K562 (cell line): ENCODE measurements around the gene GGNBP2. TPM values are rescaled to one million over a fixed set of nuclear protein-coding genes. Genes with fewer than 3 reads are reported as not detected.
A peak's percentile ranks its signal among the peaks of the same experiment; 100 is the strongest.

Experiments
- ATAC-seq: fragments of 200-7000 bp; cut with Tn5 transposase; 3 replicates; pipeline ENCODE4 v1.9.1; 2020; ENCODE audit warnings: moderate library complexity
- BruUV-seq: library from RNA; stranded (reverse); fragments of 400-500 nt; replicated peaks from 2 replicates; lab custom pipeline; 2021; lab: Mats Ljungman, UMichigan
- CTCF ChIA-PET: fragments of 300-600 bp; formaldehyde crosslinking; extraction: SDS; loops from one replicate; lab custom pipeline; 2021; ENCODE audit warnings: low intra/inter-chr PET ratio; lab: Yijun Ruan, JAX
- POLR2A ChIA-PET: fragments of 300-600, 350-650 bp; sonication (Branson Sonifier 250); formaldehyde crosslinking; extraction: SDS; loops from one replicate; lab custom pipeline; 2021; ENCODE audit warnings: antibody characterized with exemption, inconsistent platforms; lab: Yijun Ruan, JAX
- DNase-seq, 4 experiments: peaks; one replicate each; pipeline versions ENCODE4 v3.0.0 to v3.0.0-alpha.2; 2011 to 2018; ENCODE audit warnings: low spot score in 3 of 4, mixed read lengths in 3 of 4; ENCODE audit errors: extremely low read depth in 1 of 4
- FAIRE-seq: peaks from 2 replicates; lab custom pipeline; 2011; peaks lifted over from hg19 to GRCh38; lab: Jason Lieb, UNC
- H2AFZ ChIP-seq: 2 replicates; pipeline ENCODE4 v1.6.0; 2011; ENCODE audit warnings: low read depth, low read length, control low read depth, inconsistent platforms
- H3K27ac ChIP-seq: fragments of 200-600 bp; 3 replicates; pipeline ENCODE4 v1.8.0; 2011; ENCODE audit warnings: low read depth, mild to moderate bottlenecking, control low read depth, inconsistent platforms, low read length, moderate library complexity, mixed read lengths; ENCODE audit errors: extremely low read depth
- H3K27me3 ChIP-seq, 2 experiments: fragments of 300-600 bp in 1 of 2; 2 replicates in 1 of 2; 3 replicates in 1 of 2; pipeline versions ENCODE4 v1.6.0 to v1.8.0; 2011; ENCODE audit warnings: inconsistent platforms in 2 of 2, low read length in 2 of 2, mild to moderate bottlenecking in 1 of 2, mixed read lengths in 1 of 2, moderate library complexity in 1 of 2; ENCODE audit not compliant: control insufficient read depth in 2 of 2, insufficient read depth in 2 of 2
- H3K36me3 ChIP-seq: fragments of 300-600 bp; 3 replicates; pipeline ENCODE4 v1.8.0; 2011; ENCODE audit warnings: mild to moderate bottlenecking, low read length, inconsistent platforms; ENCODE audit not compliant: control insufficient read depth, insufficient read depth
- H3K4me1 ChIP-seq, 2 experiments: fragments of 200-600 bp in 1 of 2; replicated peaks in 1 of 2; 2 replicates in 1 of 2; 3 replicates in 1 of 2; pipeline versions ENCODE4 v1.5.1 to v1.8.0; 2011; ENCODE audit warnings: inconsistent platforms in 2 of 2, low read length in 2 of 2, mild to moderate bottlenecking in 1 of 2, mixed read lengths in 1 of 2, moderate library complexity in 1 of 2; ENCODE audit not compliant: control insufficient read depth in 2 of 2, insufficient read depth in 2 of 2
- H3K4me2 ChIP-seq: 2 replicates; pipeline ENCODE4 v1.6.1; 2011; ENCODE audit warnings: low read length, control low read depth, inconsistent platforms, mixed read lengths; ENCODE audit not compliant: insufficient read depth
- H3K4me3 ChIP-seq: fragments of 200-600 bp; sonication (generic), shearing (Covaris generic); 2 replicates; pipeline ENCODE4 v1.5.1; 2016; ENCODE audit warnings: control low read depth, inconsistent platforms
- H3K79me2 ChIP-seq: fragments of 200-600 bp; 3 replicates; pipeline ENCODE4 v1.8.0; 2011; ENCODE audit warnings: low read length, inconsistent platforms; ENCODE audit not compliant: control insufficient read depth, insufficient read depth
- H3K9ac ChIP-seq, 2 experiments: 2 replicates each; pipeline versions ENCODE4 v1.6.0 to v1.6.1; 2011; ENCODE audit warnings: low read depth in 2 of 2, low read length in 2 of 2, control low read depth in 1 of 2, inconsistent platforms in 1 of 2, mild to moderate bottlenecking in 1 of 2, mixed read lengths in 1 of 2; ENCODE audit not compliant: insufficient read depth in 1 of 2
- H3K9me1 ChIP-seq: one replicate; pipeline ENCODE4 v1.6.0; 2011; ENCODE audit warnings: inconsistent platforms, mild to moderate bottlenecking, low read length, moderate library complexity; ENCODE audit not compliant: control insufficient read depth, insufficient read depth
- H3K9me3 ChIP-seq: replicated peaks from 2 replicates; pipeline ENCODE4 v1.5.1; 2011; ENCODE audit warnings: low read depth, low read length, inconsistent platforms; ENCODE audit not compliant: control insufficient read depth, insufficient read depth
- H4K20me1 ChIP-seq: replicated peaks from 2 replicates; pipeline ENCODE4 v1.6.1; 2011; ENCODE audit warnings: low read length, inconsistent platforms, mixed read lengths; ENCODE audit not compliant: control insufficient read depth, insufficient read depth
- CBFA2T2 ChIP-seq: fragments of 450-650 bp; conservative IDR thresholded peaks from 2 replicates; pipeline ENCODE4 v1.6.1; 2017; ENCODE audit warnings: mild to moderate bottlenecking
- CBFA2T3 ChIP-seq: fragments of 450-650 bp; IDR thresholded peaks from 2 replicates; pipeline ENCODE4 v1.6.1; 2017
- HDAC2 ChIP-seq: fragments of 450-650 bp; IDR thresholded peaks from 2 replicates; pipeline ENCODE4 v1.6.1; 2016; ENCODE audit warnings: mild to moderate bottlenecking
- POLR2G ChIP-seq: fragments of 200-400 bp; formaldehyde crosslinking; IDR thresholded peaks from 2 replicates; pipeline ENCODE4 v1.6.1; 2017; ENCODE audit warnings: low read depth, mild to moderate bottlenecking, antibody characterized with exemption, low read length, moderate library complexity
- SPI1 ChIP-seq: IDR thresholded peaks from 2 replicates; pipeline ENCODE4 v1.6.1; 2011; ENCODE audit warnings: low read depth, low read length, control low read depth, borderline replicate concordance
- WGBS: fragments of 100-300 bp; shearing (Covaris generic); methylation state at CpG from one replicate; pipeline ENCODE4 v1.1.6; 2016; ENCODE audit warnings: low coverage, mixed read lengths; ENCODE audit not compliant: insufficient coverage; ENCODE audit errors: missing lambda C conversion rate; 5-methylcytosine and 5-hydroxymethylcytosine counted together
- in situ Hi-C: fragments of 300-500 bp; cut with MboI; formaldehyde crosslinking; loops from 4 replicates; pipeline ENCODE4 v1.15.0; 2018; ENCODE audit warnings: inconsistent platforms, mixed read lengths
- intact Hi-C: fragments of 100-400 bp; cut with micrococcal nuclease; formaldehyde crosslinking; loops from 2 replicates; pipeline ENCODE4 v1.14.2; 2022
- polyA plus RNA-seq, 8 experiments: library from polyadenylated mRNA; depleted of rRNA in 4 of 8; stranded (reverse) in 5 of 8; unstranded in 3 of 8; fragments of >200 nt; fragmentation: Nextera tagmentation in 2 of 8; fragmentation: Illumina TruSeq in 1 of 8; extraction: Ambion mirVana in 2 of 8; extraction: Trizol in 1 of 8; gene quantifications; 2 replicates each; pipeline versions ENCODE4 v1.2.1 to v1.2.3, GENCODE V29; 2011 to 2014; ENCODE audit warnings: inconsistent platforms in 1 of 8, missing spikeins in 1 of 8
- total RNA-seq, 7 experiments: library from RNA; depleted of rRNA in 6 of 7; stranded (reverse); fragments of >200 nt in 6 of 7; fragmentation: Illumina TruSeq in 2 of 7; extraction: Trizol in 2 of 7; gene quantifications; 2 replicates each; pipeline versions ENCODE4 v1.2.1 to v1.2.3, GENCODE V29; 2011 to 2021; ENCODE audit warnings: low replicate concordance in 1 of 7

Gene GGNBP2
- total and polyA plus RNA-seq, 9 of the 15 experiments (the other 6 are each of a cell fraction or from before 2014, with no cell fraction given): 35.7 to 96.6 (median 64.1) TPM

DNA sequence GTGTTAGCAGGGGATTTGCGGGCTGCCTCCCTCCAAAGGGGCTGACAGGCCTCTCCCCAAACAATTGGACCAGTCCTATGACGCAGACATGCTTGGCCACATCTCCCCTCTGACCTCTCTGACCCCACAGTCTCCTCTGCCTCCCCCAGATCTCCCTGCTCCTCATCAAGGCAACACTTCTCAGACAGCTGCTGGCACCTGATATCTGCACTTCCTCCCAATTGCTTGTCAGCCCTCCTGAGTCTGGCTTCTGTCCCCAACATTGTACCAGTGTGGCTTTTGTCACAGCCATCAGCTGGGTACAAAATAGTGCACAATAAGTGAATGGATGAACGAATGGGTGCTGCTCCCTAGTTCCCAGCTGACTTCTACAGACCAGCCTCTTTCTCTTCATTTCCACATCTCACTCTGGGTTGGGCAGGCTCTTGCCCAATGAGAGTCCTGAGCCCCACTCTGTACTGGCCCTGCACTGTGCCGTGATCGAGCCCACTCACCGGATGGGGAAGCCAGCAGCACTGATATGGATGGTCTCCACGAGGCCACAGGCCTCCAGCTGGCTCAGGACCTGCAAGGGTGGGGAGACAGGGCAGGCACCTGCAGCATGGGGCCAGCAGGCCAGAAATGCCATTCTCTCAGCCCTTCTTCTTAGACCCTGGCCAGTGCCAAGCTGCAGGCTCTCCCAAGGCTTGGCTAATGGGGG lies 41.1 kb upstream of the GGNBP2 start:
- Histone ChIP-seq H3K36me3 (peaks cover 96% of the 10 kb centered on the region), H3K27ac (no peak overlapping the region), H3K79me2 (no peaks in the 10 kb centered on the region), H3K4me1 (peaks cover 0 to 3% of the 10 kb centered on the region in 2 experiments; a peak in 1 of 5 replicates), H3K27me3 (no peaks in the 10 kb centered on the region), H4K20me1 (no peaks in the 10 kb centered on the region), H3K4me3 (no peak overlapping the region), H3K9ac (peak overlapping the region in 1 of 2 experiments; percentile 77; a peak in 2 of 4 replicates), H2AFZ (no peak overlapping the region), H3K4me2 (no peak overlapping the region), H3K9me3 (no peaks in the 10 kb centered on the region), H3K9me1 (no peaks in the 10 kb centered on the region)
- no TSS peak for BruUV-seq
- no peak for FAIRE-seq
- CTCF ChIA-PET: no interaction called here
- peak; percentile 38 for TF ChIP-seq SPI1
- TF ChIP-seq CBFA2T3: peak; percentile 36; the same call in 1 of the 2 replicates
- TF ChIP-seq POLR2G: peak; percentile 52
- TF ChIP-seq CBFA2T2: no peak
- POLR2A ChIA-PET: interaction anchor here (0.9 to 1.0 kb wide), 2 partner anchors 9 to 12 kb away, joined by 3 to 9 read pairs; no protein-coding TSS in a partner anchor
- in situ Hi-C loops (no loop called here), intact Hi-C loops (no loop called here)
- 85% methylated on average over 7 of the region's 7 CpGs for WGBS
- no peak for ATAC-seq
- DNase-seq: no peak

DNA sequence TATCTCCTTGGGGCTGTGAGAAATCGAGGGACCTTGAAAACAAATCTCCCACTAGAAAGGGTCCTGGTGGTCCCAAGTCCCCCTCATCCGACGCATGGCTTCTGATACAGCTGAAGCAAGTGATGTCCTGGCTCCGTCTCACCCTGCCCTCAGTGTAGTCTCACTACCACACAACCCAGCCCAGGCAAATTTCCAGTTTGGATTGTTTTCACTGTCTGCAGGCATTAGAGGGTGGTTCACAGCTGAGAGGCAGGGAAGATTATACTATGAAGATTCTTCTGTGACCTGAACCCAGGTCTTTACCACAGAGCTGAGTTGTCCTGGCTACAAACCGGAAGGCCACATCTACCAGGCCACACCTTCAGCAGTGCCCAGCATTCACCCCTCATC lies 40.6 kb upstream of the GGNBP2 start:
- Histone ChIP-seq H3K4me1 (peaks cover 0 to 3% of the 10 kb centered on the region in 2 experiments; a peak in 1 of 5 replicates), H2AFZ (no peak overlapping the region), H3K9me3 (no peaks in the 10 kb centered on the region), H3K79me2 (no peaks in the 10 kb centered on the region), H3K4me3 (no peak overlapping the region), H3K27ac (no peak overlapping the region), H3K9me1 (no peaks in the 10 kb centered on the region), H3K27me3 (no peaks in the 10 kb centered on the region), H4K20me1 (no peaks in the 10 kb centered on the region), H3K4me2 (no peak overlapping the region), H3K9ac (peak overlapping the region in 1 of 2 experiments; percentile 77; a peak in 2 of 4 replicates), H3K36me3 (peaks cover 96% of the 10 kb centered on the region)
- ChIA-PET POLR2A (interaction anchor here (0.5 to 1.0 kb wide), 4 partner anchors 9 to 54 kb away, joined by 3 to 9 read pairs (median 4); no protein-coding TSS in a partner anchor), CTCF (no interaction called here)
- no TSS peak for BruUV-seq
- in situ Hi-C loops: no loop called here
- intact Hi-C loops: no loop called here
- FAIRE-seq (no peak), ATAC-seq (no peak), DNase-seq (no peak)
- no peak for TF ChIP-seq HDAC2
- 94% methylated on average over 5 of the region's 5 CpGs for WGBS
